ENCODE data around the gene DERA.
"Not testable (repeated sequence)": the region's sequence is repeated elsewhere in the genome, so short reads cannot be mapped to it uniquely, and the experiment has no call there.

Gene DERA

GRCh38 chr12:16037533-16037932 is 126.4 kb downstream of the DERA start:
- no peak for TF ChIP-seq CTCF (conservative IDR thresholded peaks at IDR 0.05; ENCODE audit: low read depth, low read length)
- no peak for DNase-seq (ENCODE audit: low read depth)
- H3K4me3 ChIP-seq (ENCODE audit: low read depth, low read length) = no peak overlapping the region

GRCh38 chr12:16043480-16043879 is 132.3 kb downstream of the DERA start:
- TF ChIP-seq CTCF (conservative IDR thresholded peaks at IDR 0.05; ENCODE audit: low read depth, low read length) = no peak
- no peak for DNase-seq (ENCODE audit: low read depth)
- H3K4me3 ChIP-seq (ENCODE audit: low read depth, low read length) = no peak overlapping the region

GRCh38 chr12:16046266-16046665 is 135.1 kb downstream of the DERA start:
- no peak overlapping the region for H3K4me3 ChIP-seq (ENCODE audit: low read depth, low read length)
- no peak for TF ChIP-seq CTCF (conservative IDR thresholded peaks at IDR 0.05; ENCODE audit: low read depth, low read length)
- no peak for DNase-seq (ENCODE audit: low read depth)

GRCh38 chr12:16048511-16048910 is 137.4 kb downstream of the DERA start:
- no peak for TF ChIP-seq CTCF (conservative IDR thresholded peaks at IDR 0.05; ENCODE audit: low read depth, low read length)
- no peak for DNase-seq (ENCODE audit: low read depth)
- no peak overlapping the region for H3K4me3 ChIP-seq (ENCODE audit: low read depth, low read length)

GRCh38 chr12:16056910-16057309 is 145.8 kb downstream of the DERA start:
- no peak overlapping the region for H3K4me3 ChIP-seq (ENCODE audit: low read depth, low read length)
- DNase-seq (ENCODE audit: low read depth) = no peak
- TF ChIP-seq CTCF (conservative IDR thresholded peaks at IDR 0.05; ENCODE audit: low read depth, low read length) = no peak

GRCh38 chr12:16057351-16057751 is 146.2 kb downstream of the DERA start:
- not testable (repeated sequence) for H3K4me3 ChIP-seq (ENCODE audit: low read depth, low read length); DNase-seq (ENCODE audit: low read depth)

- H3K4me3 ChIP-seq (ENCODE audit: low read depth, low read length) = no peak overlapping the region
- no peak for TF ChIP-seq CTCF (conservative IDR thresholded peaks at IDR 0.05; ENCODE audit: low read depth, low read length)
- DNase-seq (ENCODE audit: low read depth) = peak; percentile 61
These were observed 151.5 kb downstream of the DERA start for GRCh38 chr12:16062611-16063010.

GRCh38 chr12:16063726-16064125 is 152.6 kb downstream of the DERA start:
- H3K4me3 ChIP-seq (ENCODE audit: low read depth, low read length) = no peak overlapping the region
- no peak for TF ChIP-seq CTCF (conservative IDR thresholded peaks at IDR 0.05; ENCODE audit: low read depth, low read length)
- DNase-seq (ENCODE audit: low read depth) = peak; percentile 70
